ENCODE results near the gene DIO3.

Gene DIO3

DNA sequence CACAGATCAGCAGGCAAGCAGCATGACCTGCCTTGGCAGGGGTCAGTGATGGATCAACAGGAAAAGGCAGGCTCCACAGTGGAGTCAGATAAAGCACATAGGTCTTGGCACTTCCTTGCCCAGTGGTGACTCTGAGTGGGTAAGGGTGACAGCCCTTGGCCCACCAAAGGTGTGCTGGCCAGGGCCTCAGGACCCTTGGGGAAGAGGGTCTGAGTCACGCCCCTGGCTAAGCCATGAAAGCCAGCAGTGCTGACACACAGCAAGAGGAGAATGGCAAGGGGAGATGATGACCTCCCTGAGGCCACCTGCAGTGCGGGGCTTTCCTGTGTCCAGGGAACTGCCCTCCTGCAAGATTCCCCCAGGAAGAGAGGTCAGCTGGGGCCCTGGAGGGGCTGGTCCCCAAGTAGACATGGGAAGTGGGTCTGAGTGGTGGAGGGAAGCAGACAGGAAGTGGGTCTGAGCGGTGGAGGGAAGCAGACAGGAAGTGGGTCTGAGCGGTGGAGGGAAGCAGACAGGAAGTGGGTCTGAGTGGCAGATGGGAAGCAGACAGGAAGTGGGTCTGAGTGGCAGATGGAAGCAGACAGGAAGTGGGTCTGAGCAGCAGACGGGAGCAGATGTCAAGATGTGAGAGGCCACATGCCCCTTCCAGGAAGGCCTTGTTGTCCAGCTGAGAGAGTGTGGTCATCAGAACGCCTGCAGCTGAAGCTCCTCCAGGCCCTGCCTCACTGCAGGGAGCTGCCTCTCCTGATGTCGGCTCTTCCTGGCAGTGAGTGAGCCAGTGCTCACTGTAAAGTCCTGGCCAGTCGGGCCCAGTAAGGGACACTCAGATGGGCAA, 34.8 kb downstream of the DIO3 start:
- in situ Hi-C loops (cut with HindIII; ENCODE audit: low sequenced_read_pairs) = no loop called here

DNA sequence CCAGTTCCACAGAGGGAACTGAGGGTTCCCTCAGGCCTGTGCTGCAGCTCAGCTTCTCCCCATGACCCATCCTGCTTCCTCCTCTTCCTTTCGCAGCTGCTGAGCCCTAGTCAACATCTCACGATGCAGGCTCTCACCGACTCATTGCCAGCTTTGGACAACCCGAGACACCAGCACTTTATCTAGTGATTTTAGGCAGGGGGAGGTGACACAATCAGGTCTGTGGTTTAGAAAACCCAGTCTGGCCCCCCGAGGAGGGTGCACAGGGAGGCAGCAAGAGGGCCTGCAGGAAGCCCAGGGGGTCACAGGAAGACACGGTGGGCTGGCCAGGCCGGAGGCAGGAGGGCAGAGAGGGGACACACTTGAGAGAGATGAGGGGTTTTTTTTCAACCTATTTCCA, 35.4 kb downstream of the DIO3 start:
- in situ Hi-C loops (cut with HindIII; ENCODE audit: low sequenced_read_pairs) = no loop called here

DNA sequence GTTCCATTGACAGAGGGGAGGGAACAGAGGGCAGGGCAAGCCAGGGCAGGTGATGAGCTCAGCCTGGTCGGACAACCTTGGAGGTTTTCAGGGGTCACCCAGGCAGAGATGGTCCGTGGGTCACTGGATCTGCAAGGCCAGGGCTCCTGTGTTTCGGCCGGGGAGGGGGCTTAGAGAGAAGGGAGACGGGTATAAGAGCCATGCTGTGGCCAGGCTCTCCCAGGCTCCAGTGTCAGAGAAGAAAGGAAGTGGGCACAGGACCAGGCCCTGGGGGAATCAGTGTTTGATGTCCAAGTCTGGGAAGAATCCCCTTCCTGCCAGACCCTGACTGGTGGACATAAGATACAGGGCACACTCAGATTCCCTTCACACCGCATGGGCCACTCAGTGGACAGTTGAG, 36.9 kb downstream of the DIO3 start:
- in situ Hi-C loops (cut with HindIII; ENCODE audit: low sequenced_read_pairs) = no loop called here

DNA sequence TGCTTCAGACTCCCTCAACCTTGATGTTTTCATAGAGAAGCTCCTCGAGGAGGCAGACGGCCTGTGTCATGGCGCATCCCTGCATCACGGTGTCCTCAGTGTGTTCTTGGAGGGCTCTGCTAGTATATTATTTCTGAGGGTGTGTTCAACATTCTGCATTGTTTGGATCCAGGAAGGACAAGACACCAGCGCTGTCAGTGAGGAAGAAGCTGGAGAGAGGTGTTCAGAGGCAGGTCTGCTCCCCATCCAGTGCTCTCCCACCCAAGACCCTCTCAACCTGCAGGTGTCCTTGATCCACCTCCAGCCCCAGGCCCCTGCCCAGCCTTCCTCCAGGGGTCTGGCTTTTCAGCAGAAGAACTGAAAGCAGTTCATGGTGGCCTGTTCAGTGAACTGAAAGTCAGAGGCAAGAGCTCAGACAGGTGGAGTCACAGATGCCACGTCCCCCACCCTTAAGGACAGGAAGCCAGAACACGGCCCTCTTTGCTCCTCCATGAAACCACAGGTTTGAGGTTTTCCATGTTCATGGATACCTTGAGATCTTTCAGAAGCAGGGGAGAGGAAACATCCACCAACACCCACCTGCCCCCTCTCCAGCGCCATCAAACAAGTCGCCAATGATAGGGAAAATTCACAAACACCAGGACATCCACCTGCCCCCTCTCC, 37.4 kb downstream of the DIO3 start:
- in situ Hi-C loops (cut with HindIII; ENCODE audit: low sequenced_read_pairs) = no loop called here

DNA sequence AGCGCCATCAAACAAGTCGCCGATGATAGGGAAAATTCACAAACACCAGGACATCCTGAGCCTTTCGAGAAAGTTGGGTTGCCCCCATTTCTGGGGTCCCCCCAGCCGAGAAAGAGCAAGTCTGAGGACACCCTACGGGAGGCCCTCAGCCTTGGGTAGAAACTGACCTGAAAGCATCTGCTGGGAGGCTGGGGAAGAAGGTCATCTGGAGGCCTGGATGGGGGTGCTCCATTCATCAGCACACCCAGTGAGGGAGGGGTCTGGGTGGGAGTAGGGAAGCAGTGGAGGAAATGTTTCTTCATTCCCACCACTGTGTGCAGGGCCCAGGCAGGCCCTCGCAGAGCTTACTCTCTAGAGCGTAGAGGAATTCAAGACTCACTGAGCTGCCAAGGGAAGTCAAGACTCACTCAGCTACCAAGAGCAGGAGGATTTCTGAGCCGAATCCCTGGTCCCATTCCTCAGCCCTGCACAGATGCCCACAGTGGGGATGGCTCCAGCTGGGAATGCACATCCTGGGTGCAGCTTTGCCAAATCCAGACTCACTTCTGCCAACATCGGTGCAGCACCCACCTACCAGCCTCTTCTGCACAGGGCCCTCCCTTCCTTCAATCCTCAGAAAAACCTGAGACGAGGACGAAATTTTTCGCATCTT, 38.1 kb downstream of the DIO3 start:
- in situ Hi-C loops (cut with HindIII; ENCODE audit: low sequenced_read_pairs) = no loop called here

DNA sequence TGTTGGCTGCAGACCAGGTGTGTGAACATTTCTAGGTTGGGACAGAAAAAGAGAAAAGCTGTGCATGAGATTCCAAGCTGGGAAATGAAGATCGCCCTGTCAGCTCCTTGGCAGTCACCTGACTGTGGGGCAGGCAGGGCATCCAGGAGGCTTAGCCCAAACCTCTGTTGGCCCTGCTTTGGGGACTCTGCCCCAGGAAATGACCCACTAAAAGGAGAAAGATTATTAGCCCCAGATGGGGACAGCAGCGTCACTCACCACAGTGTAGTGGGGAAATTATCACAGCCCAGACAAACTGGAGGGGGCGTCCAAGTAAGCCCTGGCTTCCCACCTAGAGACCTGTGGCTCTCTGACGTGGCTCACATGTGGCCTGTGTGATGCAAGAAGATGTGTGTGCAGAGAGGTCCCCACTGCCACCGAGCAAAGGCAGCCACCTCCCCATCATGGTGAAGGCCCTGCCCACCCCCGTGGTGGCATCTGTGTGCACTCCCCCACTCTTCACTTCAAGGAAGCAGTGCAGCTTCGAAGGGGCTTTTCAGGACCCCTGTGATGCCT, 39.1 kb downstream of the DIO3 start:
- in situ Hi-C loops (cut with HindIII; ENCODE audit: low sequenced_read_pairs) = no loop called here

DNA sequence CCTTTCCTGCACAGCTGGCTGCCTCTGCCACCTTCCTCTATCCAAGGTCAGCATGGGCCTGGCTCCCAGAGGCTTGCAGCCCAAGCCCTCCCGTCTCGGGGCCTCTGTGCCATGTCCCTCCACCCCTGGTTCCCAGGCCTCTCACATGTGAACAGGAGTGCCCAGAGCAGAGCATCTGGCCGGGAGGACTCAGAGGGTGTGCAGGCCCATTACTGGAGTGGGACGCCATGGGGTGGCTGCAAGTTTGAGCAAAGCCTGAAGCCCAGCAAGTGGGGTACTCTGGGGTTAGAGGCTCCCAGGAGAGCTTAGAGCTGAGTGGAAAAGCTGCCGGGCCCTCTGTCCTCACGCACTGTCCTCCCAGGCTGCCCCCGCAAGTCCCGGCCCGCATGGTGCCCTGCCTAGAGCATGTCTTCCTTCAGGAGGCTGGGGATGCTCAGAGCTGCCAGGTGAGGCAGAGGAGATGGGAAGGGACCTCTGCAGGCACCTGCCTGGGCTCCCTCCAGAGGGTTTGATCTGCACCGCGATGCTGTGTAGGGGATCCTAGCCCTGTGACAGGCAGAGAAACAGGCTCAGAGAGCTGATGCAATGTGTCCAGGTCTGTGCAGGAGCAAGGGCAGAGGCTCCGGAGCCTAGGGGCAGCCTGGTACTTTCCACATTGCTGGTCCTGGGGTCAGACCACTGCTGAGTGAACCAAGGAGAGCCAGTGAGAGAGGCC, 39.8 kb downstream of the DIO3 start:
- in situ Hi-C loops (cut with HindIII; ENCODE audit: low sequenced_read_pairs) = no loop called here

DNA sequence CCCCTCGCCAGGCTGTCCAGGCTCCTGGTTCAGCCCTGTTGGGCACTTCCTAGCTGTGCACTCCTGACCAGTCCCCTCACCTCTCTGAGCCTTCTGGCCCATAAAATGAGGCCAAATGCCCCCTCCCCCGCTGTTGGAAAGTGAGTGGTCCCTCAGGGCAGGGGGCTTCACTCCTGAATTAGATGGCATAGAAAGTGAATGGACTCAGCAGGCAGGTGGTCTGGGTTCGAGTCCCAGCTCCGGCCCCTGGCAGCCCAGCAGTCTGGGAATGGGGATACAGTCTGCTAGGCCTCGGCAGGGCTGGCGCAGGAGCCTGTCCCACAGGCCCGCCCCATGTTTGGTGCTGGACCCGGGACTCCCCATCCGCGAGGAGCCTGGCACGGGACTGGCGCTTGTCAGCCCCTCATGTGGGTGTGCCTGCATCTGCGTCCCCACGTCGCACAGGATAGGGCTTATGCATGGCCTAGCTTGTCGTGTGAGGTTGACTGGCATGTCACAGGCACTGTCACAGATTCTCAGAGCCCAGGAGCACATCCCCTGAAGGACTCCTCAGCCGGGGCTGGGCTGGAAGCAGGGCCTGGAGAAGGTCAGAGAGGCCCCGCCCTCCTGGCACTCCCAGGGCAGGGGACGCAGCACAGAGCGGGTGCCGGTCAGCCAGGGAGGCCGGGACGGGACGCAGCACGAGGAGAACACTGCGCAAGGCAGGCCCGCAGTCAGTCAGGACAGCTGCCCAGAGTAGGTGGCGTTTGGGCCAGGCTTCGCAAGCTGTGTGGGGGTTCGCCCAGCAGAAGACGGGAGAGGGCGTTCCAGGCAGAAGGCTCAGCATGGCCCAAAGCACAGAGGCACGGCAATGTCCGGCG, 40.5 kb downstream of the DIO3 start:
- in situ Hi-C loops (cut with HindIII; ENCODE audit: low sequenced_read_pairs) = no loop called here

DNA sequence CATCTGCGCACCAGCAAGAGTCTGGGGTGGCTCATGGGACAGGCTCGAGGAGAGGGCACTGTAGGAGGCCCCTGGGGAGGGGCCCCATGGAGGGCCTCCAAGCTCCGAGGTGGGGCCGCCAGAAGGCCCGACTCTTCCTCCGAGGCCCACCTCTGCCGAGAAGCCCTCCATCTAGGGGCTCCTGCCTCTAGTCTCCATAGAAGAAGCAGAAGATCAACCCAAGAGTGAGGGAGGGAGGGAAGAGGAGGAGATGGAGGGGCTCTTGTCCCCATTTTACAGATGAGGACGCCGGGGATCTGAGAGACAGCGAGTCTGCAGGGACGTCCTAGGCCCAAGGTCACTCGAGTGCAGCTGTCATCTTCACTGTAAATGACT, 41.2 kb downstream of the DIO3 start:
- in situ Hi-C loops (cut with HindIII; ENCODE audit: low sequenced_read_pairs) = no loop called here

DNA sequence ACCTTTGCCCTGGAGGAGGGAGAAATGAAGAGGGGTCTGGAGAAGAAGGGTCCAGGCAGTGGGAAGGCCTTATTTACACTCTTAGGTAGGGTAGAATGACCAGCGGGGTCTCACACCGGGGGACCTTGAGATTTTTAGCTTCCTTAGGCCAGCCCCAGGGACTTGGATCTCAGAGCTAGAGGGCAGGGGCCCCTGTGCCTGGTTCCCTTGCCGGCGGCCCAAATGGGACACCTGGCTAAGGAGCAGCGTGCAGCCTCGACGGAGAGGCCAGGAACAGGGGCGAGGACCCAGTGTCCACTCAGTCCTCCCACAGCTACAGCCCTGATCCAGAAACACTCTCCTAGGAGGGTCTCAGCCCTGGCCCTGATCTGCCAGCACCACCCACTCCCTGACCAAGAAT, 41.8 kb downstream of the DIO3 start:
- in situ Hi-C loops (cut with HindIII; ENCODE audit: low sequenced_read_pairs) = no loop called here

DNA sequence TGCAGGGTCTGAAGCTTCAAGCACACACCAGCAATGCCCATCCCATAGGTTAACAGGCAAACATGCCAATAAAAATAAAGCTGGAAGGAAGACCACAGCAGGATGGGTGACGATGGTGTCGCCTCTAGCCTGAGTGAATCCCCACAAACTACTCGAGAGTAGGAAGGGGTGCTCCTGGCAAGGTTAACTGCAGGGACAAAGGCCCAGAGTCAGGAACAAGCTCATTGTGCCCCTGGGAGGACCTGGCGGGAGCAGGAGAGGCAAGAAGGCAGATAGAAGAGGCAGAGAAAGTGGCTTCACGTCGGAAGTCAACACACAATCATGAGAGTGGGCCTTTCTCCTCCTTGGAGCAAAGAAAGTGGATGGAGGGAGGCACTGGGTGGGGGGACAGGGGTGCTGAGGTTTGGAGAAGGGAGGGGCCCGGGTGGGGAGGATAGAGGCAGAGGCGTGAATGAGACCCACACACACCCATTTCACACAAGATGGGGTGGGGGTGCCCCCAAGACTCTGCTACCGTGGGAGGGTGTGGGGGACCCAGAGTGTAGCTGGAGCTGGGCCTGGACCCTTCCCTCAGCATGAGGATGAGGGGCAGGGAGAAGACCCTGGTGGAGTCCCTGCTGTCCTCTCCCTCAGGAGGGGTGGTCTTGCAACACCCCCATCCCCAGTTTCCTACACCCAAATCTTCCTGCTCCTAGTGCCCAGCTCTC, 43.1 kb downstream of the DIO3 start:
- in situ Hi-C loops (cut with HindIII; ENCODE audit: low sequenced_read_pairs) = no loop called here

DNA sequence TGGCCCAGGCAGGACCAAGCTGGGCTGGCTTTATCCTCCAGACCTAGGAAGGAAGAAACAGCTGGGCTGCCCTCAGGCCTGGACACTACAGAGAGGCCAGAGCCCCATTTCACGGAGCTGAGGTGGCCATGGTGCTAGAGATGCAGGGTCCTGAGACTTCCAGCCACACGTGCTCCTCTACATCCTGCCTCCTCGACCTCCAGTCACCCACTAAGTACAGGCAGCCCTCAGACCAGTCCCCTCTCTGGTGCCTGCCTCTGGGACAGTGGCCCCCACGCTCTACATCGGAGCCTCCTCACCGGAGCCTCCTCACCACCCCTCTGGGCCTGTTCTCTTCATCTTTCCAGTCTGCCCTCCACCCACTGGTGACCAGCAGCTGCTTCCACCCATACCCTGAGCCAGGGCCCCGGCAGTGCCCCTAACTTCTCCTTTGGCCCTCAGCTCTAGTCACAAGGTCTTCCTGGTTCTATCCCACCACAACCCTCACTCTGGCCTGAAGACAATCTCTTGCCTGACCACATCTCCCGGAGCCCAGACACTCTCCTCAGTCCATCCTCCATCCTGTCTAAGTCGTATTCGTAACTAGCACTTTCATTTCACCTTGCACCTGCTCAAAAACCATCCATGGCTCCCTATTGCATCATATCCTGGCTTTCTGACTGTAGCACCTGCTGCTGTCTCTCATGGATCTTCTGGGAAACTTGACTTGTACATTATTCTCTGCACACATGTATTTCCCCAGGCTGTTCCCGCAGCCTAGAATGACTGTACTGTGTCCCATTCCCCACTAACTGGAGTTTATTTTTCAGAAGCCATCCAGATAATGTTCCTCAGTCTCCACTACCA, 43.9 kb downstream of the DIO3 start:
- in situ Hi-C loops (cut with HindIII; ENCODE audit: low sequenced_read_pairs) = no loop called here

DNA sequence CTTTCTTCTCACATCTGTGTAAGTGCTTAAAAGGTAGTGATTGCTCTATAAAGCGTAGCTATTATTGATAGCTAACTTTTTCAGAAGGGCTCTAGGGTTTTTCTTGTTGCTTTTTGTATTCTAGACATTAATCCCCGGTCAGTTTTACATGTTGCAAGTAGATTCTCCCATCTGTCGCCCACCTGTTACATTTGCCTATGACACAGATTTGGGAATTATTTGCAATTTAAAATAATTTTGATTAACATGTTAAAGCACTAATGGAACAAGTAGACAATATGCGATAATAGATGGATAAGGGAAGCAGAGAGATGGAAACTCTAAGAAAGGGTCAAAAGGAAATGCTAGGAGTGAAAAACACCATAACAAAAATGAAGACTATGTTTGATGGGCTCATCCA, 44.5 kb downstream of the DIO3 start:
- in situ Hi-C loops (cut with HindIII; ENCODE audit: low sequenced_read_pairs) = no loop called here

Measured in DLD1 (cell line).